K562 (cell line): ENCODE results near the gene ECSCR. TPM values are rescaled to one million over a fixed set of nuclear protein-coding genes. Genes with fewer than 3 reads are reported as not detected.

Source experiments
- ATAC-seq: fragments of 200-7000 bp; cut with Tn5 transposase; 3 replicates; pipeline ENCODE4 v1.9.1; 2020; ENCODE audit warnings: moderate library complexity
- BruUV-seq: library from RNA; stranded (reverse); fragments of 400-500 nt; replicated peaks from 2 replicates; lab custom pipeline; 2021; lab: Mats Ljungman, UMichigan
- CTCF ChIA-PET: fragments of 300-600 bp; formaldehyde crosslinking; extraction: SDS; loops from one replicate; lab custom pipeline; 2021; ENCODE audit warnings: low intra/inter-chr PET ratio; lab: Yijun Ruan, JAX
- POLR2A ChIA-PET: fragments of 300-600, 350-650 bp; sonication (Branson Sonifier 250); formaldehyde crosslinking; extraction: SDS; loops from one replicate; lab custom pipeline; 2021; ENCODE audit warnings: antibody characterized with exemption, inconsistent platforms; lab: Yijun Ruan, JAX
- DNase-seq, 4 experiments: peaks; one replicate each; pipeline versions ENCODE4 v3.0.0 to v3.0.0-alpha.2; 2011 to 2018; ENCODE audit warnings: low spot score in 3 of 4, mixed read lengths in 3 of 4; ENCODE audit errors: extremely low read depth in 1 of 4
- FAIRE-seq: peaks from 2 replicates; lab custom pipeline; 2011; peaks lifted over from hg19 to GRCh38; lab: Jason Lieb, UNC
- H2AFZ ChIP-seq: 2 replicates; pipeline ENCODE4 v1.6.0; 2011; ENCODE audit warnings: low read depth, low read length, control low read depth, inconsistent platforms
- H3K27ac ChIP-seq: fragments of 200-600 bp; 3 replicates; pipeline ENCODE4 v1.8.0; 2011; ENCODE audit warnings: low read depth, mild to moderate bottlenecking, control low read depth, inconsistent platforms, low read length, moderate library complexity, mixed read lengths; ENCODE audit errors: extremely low read depth
- H3K27me3 ChIP-seq, 2 experiments: fragments of 300-600 bp in 1 of 2; 2 replicates in 1 of 2; 3 replicates in 1 of 2; pipeline versions ENCODE4 v1.6.0 to v1.8.0; 2011; ENCODE audit warnings: inconsistent platforms in 2 of 2, low read length in 2 of 2, mild to moderate bottlenecking in 1 of 2, mixed read lengths in 1 of 2, moderate library complexity in 1 of 2; ENCODE audit not compliant: control insufficient read depth in 2 of 2, insufficient read depth in 2 of 2
- H3K36me3 ChIP-seq: fragments of 300-600 bp; 3 replicates; pipeline ENCODE4 v1.8.0; 2011; ENCODE audit warnings: mild to moderate bottlenecking, low read length, inconsistent platforms; ENCODE audit not compliant: control insufficient read depth, insufficient read depth
- H3K4me1 ChIP-seq, 2 experiments: fragments of 200-600 bp in 1 of 2; replicated peaks in 1 of 2; 2 replicates in 1 of 2; 3 replicates in 1 of 2; pipeline versions ENCODE4 v1.5.1 to v1.8.0; 2011; ENCODE audit warnings: inconsistent platforms in 2 of 2, low read length in 2 of 2, mild to moderate bottlenecking in 1 of 2, mixed read lengths in 1 of 2, moderate library complexity in 1 of 2; ENCODE audit not compliant: control insufficient read depth in 2 of 2, insufficient read depth in 2 of 2
- H3K4me2 ChIP-seq: 2 replicates; pipeline ENCODE4 v1.6.1; 2011; ENCODE audit warnings: low read length, control low read depth, inconsistent platforms, mixed read lengths; ENCODE audit not compliant: insufficient read depth
- H3K4me3 ChIP-seq: fragments of 200-600 bp; sonication (generic), shearing (Covaris generic); 2 replicates; pipeline ENCODE4 v1.5.1; 2016; ENCODE audit warnings: control low read depth, inconsistent platforms
- H3K79me2 ChIP-seq: fragments of 200-600 bp; 3 replicates; pipeline ENCODE4 v1.8.0; 2011; ENCODE audit warnings: low read length, inconsistent platforms; ENCODE audit not compliant: control insufficient read depth, insufficient read depth
- H3K9ac ChIP-seq, 2 experiments: 2 replicates each; pipeline versions ENCODE4 v1.6.0 to v1.6.1; 2011; ENCODE audit warnings: low read depth in 2 of 2, low read length in 2 of 2, control low read depth in 1 of 2, inconsistent platforms in 1 of 2, mild to moderate bottlenecking in 1 of 2, mixed read lengths in 1 of 2; ENCODE audit not compliant: insufficient read depth in 1 of 2
- H3K9me1 ChIP-seq: one replicate; pipeline ENCODE4 v1.6.0; 2011; ENCODE audit warnings: inconsistent platforms, mild to moderate bottlenecking, low read length, moderate library complexity; ENCODE audit not compliant: control insufficient read depth, insufficient read depth
- H3K9me3 ChIP-seq: replicated peaks from 2 replicates; pipeline ENCODE4 v1.5.1; 2011; ENCODE audit warnings: low read depth, low read length, inconsistent platforms; ENCODE audit not compliant: control insufficient read depth, insufficient read depth
- H4K20me1 ChIP-seq: replicated peaks from 2 replicates; pipeline ENCODE4 v1.6.1; 2011; ENCODE audit warnings: low read length, inconsistent platforms, mixed read lengths; ENCODE audit not compliant: control insufficient read depth, insufficient read depth
- BHLHE40 ChIP-seq: IDR thresholded peaks from 2 replicates; pipeline ENCODE4 v1.6.1; 2011; ENCODE audit warnings: low read length, improper control_type of control experiment
- KLF13 ChIP-seq: fragments of 450-650 bp; IDR thresholded peaks from 2 replicates; pipeline ENCODE4 v1.6.1; 2016; ENCODE audit warnings: missing genetic modification characterization, low read depth, mild to moderate bottlenecking, missing compliant biosample characterization, moderate library complexity, borderline replicate concordance
- MAFK ChIP-seq: IDR thresholded peaks from 2 replicates; pipeline ENCODE4 v1.6.1; 2011; ENCODE audit warnings: low read length, improper control_type of control experiment
- MTA1 ChIP-seq: fragments of 450-650 bp; IDR thresholded peaks from 2 replicates; pipeline ENCODE4 v1.6.1; 2017; ENCODE audit warnings: borderline replicate concordance
- NFIC ChIP-seq: fragments of 450-650 bp; IDR thresholded peaks from 2 replicates; pipeline ENCODE4 v1.6.1; 2017; ENCODE audit warnings: mild to moderate bottlenecking, inconsistent platforms
- NR2C2 ChIP-seq, 2 experiments: fragments of 200-800 bp in 1 of 2; sonication (Bioruptor generic) in 1 of 2; sonication (generic) in 1 of 2; formaldehyde crosslinking in 1 of 2; IDR thresholded peaks; 2 replicates each; pipeline versions ENCODE4 v1.6.1 to v1.8.0; 2016 to 2022; ENCODE audit warnings: mild to moderate bottlenecking in 1 of 2, missing compliant biosample characterization in 1 of 2, missing genetic modification characterization in 1 of 2, missing genetic modification reagents in 1 of 2
- RBM14 ChIP-seq: fragments of 200-400 bp; formaldehyde crosslinking; IDR thresholded peaks from 2 replicates; pipeline ENCODE4 v1.6.1; 2018; ENCODE audit warnings: low read depth, mild to moderate bottlenecking, low read length, moderate library complexity, borderline replicate concordance; ENCODE audit not compliant: insufficient read depth
- ZFP30 ChIP-seq: fragments of 250-450 bp; sonication (Bioruptor Pico); IDR thresholded peaks from 2 replicates; pipeline ENCODE4 v1.8.0; 2022; ENCODE audit warnings: moderate library complexity, mild to moderate bottlenecking, inconsistent platforms, borderline replicate concordance
- ZNF124 ChIP-seq: sonication (generic); formaldehyde crosslinking; IDR thresholded peaks from 2 replicates; pipeline ENCODE4 v1.8.1; 2022; ENCODE audit warnings: missing genetic modification reagents
- ZNF282 ChIP-seq: sonication (generic); formaldehyde crosslinking; IDR thresholded peaks from 2 replicates; pipeline ENCODE4 v1.8.1; 2023; ENCODE audit warnings: missing genetic modification reagents
- ZNF778 ChIP-seq: fragments of 450-650 bp; formaldehyde crosslinking; IDR thresholded peaks from 2 replicates; pipeline ENCODE4 v1.4.0; 2020; ENCODE audit warnings: mild to moderate bottlenecking, moderate library complexity
- WGBS: fragments of 100-300 bp; shearing (Covaris generic); methylation state at CpG from one replicate; pipeline ENCODE4 v1.1.6; 2016; ENCODE audit warnings: low coverage, mixed read lengths; ENCODE audit not compliant: insufficient coverage; ENCODE audit errors: missing lambda C conversion rate; 5-methylcytosine and 5-hydroxymethylcytosine counted together
- in situ Hi-C: fragments of 300-500 bp; cut with MboI; formaldehyde crosslinking; loops from 4 replicates; pipeline ENCODE4 v1.15.0; 2018; ENCODE audit warnings: inconsistent platforms, mixed read lengths
- intact Hi-C: fragments of 100-400 bp; cut with micrococcal nuclease; formaldehyde crosslinking; loops from 2 replicates; pipeline ENCODE4 v1.14.2; 2022
- polyA plus RNA-seq, 8 experiments: library from polyadenylated mRNA; depleted of rRNA in 4 of 8; stranded (reverse) in 5 of 8; unstranded in 3 of 8; fragments of >200 nt; fragmentation: Nextera tagmentation in 2 of 8; fragmentation: Illumina TruSeq in 1 of 8; extraction: Ambion mirVana in 2 of 8; extraction: Trizol in 1 of 8; gene quantifications; 2 replicates each; pipeline versions ENCODE4 v1.2.1 to v1.2.3, GENCODE V29; 2011 to 2014; ENCODE audit warnings: inconsistent platforms in 1 of 8, missing spikeins in 1 of 8
- total RNA-seq, 7 experiments: library from RNA; depleted of rRNA in 6 of 7; stranded (reverse); fragments of >200 nt in 6 of 7; fragmentation: Illumina TruSeq in 2 of 7; extraction: Trizol in 2 of 7; gene quantifications; 2 replicates each; pipeline versions ENCODE4 v1.2.1 to v1.2.3, GENCODE V29; 2011 to 2021; ENCODE audit warnings: low replicate concordance in 1 of 7
- TF ChIP-seq, protein P1 (sequence below): sonication (generic); formaldehyde crosslinking; IDR thresholded peaks from 2 replicates; pipeline ENCODE4 v1.5.0; 2020; ENCODE audit warnings: missing genetic modification reagents
- TF ChIP-seq, protein P2 (sequence below): sonication (generic); formaldehyde crosslinking; IDR thresholded peaks from 2 replicates; pipeline ENCODE4 v1.8.1; 2023; ENCODE audit warnings: mild to moderate bottlenecking, missing genetic modification reagents

Gene ECSCR
- total and polyA plus RNA-seq, 9 of the 15 experiments (the other 6 are each of a cell fraction or from before 2014, with no cell fraction given), result 0.10 to 0.25 (median 0.13) TPM; not detected in 6

DNA sequence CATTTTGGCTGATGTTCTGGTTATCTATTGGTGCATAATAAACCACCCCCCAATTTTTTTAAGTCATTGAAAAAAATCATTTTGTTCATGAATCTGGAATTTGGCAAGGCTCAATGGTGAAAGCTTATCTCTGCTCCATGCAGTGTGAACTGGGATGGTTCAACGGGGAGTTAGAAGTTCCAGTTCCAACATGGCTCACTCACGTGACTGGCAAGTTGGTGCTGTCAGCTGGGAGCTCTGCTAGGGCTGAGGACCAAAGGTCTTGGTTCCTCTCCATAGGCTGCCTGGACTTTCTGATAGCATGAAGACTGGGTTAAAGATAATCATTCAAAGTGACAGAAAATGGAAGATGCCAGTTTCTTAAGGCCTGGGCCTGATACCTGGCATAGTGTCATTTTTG, 55.6 kb downstream of the ECSCR start:
- H3K4me1 ChIP-seq, result peaks cover 6 to 12% of the 10 kb centered on the region in 2 experiments; a peak in 4 of 5 replicates
- TF ChIP-seq ZNF282 (CRISPR knock-in tag) (no peak), ZFP30 (CRISPR knock-in tag) (no peak), BHLHE40 (peak; percentile 61)
- TF ChIP-seq, protein P1, sequence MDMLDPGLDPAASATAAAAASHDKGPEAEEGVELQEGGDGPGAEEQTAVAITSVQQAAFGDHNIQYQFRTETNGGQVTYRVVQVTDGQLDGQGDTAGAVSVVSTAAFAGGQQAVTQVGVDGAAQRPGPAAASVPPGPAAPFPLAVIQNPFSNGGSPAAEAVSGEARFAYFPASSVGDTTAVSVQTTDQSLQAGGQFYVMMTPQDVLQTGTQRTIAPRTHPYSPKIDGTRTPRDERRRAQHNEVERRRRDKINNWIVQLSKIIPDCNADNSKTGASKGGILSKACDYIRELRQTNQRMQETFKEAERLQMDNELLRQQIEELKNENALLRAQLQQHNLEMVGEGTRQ (CRISPR knock-in tag), result peak; percentile 31; the same call in 1 of the 2 replicates
- TF ChIP-seq, all 486 proteins: peak for 2
- ATAC-seq (no peak), FAIRE-seq (no peak), DNase-seq (no peak)
- Histone ChIP-seq H3K9me1 (no peaks in the 10 kb centered on the region), H3K9ac (no peak overlapping the region), H3K4me3 (no peak overlapping the region), H4K20me1 (no peaks in the 10 kb centered on the region), H3K9me3 (no peaks in the 10 kb centered on the region), H3K4me2 (no peak overlapping the region), H2AFZ (no peak overlapping the region), H3K27ac (no peak overlapping the region), H3K27me3 (no peaks in the 10 kb centered on the region), H3K36me3 (no peaks in the 10 kb centered on the region), H3K79me2 (no peaks in the 10 kb centered on the region)
- 33% methylated on average over 2 of the region's 2 CpGs for WGBS
- in situ Hi-C loops, result no loop called here
- CTCF ChIA-PET, result no interaction called here
- POLR2A ChIA-PET, result interaction anchor here (0.6 to 1.8 kb wide), 4 partner anchors 8 to 107 kb away, joined by 3 to 5 read pairs (median 4); no protein-coding TSS in a partner anchor
- BruUV-seq, result no TSS peak
- intact Hi-C loops, result no loop called here

DNA sequence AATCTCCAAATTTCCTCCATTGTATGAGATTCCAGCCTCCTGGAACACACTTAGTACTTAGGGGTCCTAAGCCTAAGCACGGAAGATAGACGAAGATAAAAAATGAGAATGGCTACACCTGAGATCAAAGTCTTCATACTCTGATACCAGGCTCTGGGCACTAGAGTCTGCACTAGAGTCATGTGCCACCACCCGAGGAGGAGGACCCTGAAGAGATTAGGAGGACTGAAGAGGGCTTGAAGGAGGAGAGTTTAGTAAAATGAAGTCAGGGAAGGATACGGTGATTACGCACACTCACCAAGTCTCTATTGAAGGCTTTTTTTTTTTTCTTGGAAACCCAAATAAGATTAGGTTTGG, 58.1 kb downstream of the ECSCR start:
- 50% methylated on average over 5 of the region's 5 CpGs for WGBS
- Histone ChIP-seq H3K9me3 (no peaks in the 10 kb centered on the region), H3K27ac (peak overlapping the region; percentile 90), H3K9ac (peak overlapping the region; percentile 73 to 88), H3K4me1 (peaks cover 11 to 15% of the 10 kb centered on the region in 2 experiments; a peak in 4 of 5 replicates), H3K4me3 (peak overlapping the region; percentile 50), H3K27me3 (no peaks in the 10 kb centered on the region), H3K4me2 (peak overlapping the region; percentile 99), H2AFZ (peak overlapping the region; percentile 97), H3K36me3 (0 out of 3 replicates have a peak, but pooled peaks cover 2% of the 10 kb centered on the region), H4K20me1 (no peaks in the 10 kb centered on the region), H3K9me1 (no peaks in the 10 kb centered on the region), H3K79me2 (no peaks in the 10 kb centered on the region)
- intact Hi-C loops, result loop anchor here (5.0 kb wide), 1 partner anchor 62 kb away; the partner anchor contains the start of gene PAIP2
- ChIA-PET POLR2A (interaction anchor here (0.6 to 1.6 kb wide), 5 partner anchors 10 to 370 kb away, joined by 3 to 5 read pairs (median 3); no protein-coding TSS in a partner anchor), CTCF (no interaction called here)
- FAIRE-seq (no peak), ATAC-seq (no peak), DNase-seq (no peak)
- no TSS peak for BruUV-seq
- in situ Hi-C loops, result no loop called here
- TF ChIP-seq MTA1 (no peak), KLF13 (no peak), ZNF124 (CRISPR knock-in tag) (no peak), NR2C2 (CRISPR knock-in tag; IDR thresholded peaks at IDR 0.05) (no peak), NR2C2 (tag; IDR thresholded peaks at IDR 0.05) (peak; percentile 6; the same call in 1 of the 2 replicates), NFIC (0 out of 2 replicates have a peak, but pooled peaks have one; percentile 6), ZNF778 (no peak), MAFK (no peak), RBM14 (no peak)
- TF ChIP-seq, protein P2, sequence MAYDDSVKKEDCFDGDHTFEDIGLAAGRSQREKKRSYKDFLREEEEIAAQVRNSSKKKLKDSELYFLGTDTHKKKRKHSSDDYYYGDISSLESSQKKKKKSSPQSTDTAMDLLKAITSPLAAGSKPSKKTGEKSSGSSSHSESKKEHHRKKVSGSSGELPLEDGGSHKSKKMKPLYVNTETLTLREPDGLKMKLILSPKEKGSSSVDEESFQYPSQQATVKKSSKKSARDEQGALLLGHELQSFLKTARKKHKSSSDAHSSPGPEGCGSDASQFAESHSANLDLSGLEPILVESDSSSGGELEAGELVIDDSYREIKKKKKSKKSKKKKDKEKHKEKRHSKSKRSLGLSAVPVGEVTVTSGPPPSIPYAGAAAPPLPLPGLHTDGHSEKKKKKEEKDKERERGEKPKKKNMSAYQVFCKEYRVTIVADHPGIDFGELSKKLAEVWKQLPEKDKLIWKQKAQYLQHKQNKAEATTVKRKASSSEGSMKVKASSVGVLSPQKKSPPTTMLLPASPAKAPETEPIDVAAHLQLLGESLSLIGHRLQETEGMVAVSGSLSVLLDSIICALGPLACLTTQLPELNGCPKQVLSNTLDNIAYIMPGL (CRISPR knock-in tag), result no peak
